NCI-H1048 (cell line): ENCODE data around the gene VKORC1L1.
"Not testable (repeated sequence)": the region's sequence is repeated elsewhere in the genome, so short reads cannot be mapped to it uniquely, and the experiment has no call there.

Experiments used
- DNase-seq: peaks from one replicate; lab custom pipeline; 2025; lab: John Stamatoyannopoulos, UW

VKORC1L1 gene

DNA sequence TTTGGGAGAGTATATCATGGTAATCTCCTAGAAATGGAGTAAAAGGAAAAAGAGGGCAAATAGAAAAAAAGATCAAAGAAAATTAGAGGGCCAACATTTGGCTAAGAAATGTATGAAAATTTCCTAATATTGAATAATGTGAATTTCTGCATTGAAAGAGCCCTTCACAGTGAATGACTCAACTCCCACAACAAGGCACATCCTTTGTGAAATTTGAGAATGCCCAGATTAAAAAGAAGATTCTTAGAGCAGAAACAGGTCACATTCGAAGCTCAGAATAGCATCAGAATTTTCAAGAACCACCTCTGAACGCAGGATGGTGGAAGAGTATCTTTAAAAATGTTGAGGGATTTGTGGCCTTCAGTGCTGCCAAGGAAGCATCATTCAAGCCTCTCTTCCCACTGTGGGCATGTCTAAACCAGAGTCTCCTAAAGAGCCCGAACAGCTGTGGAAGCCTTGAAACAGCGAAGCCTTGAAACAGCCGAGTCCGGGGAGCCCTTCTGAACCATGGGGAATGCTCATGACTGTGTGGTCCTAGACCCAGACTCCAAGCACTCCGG lies 65.5 kb downstream of the VKORC1L1 start:
- no peak for DNase-seq

DNA sequence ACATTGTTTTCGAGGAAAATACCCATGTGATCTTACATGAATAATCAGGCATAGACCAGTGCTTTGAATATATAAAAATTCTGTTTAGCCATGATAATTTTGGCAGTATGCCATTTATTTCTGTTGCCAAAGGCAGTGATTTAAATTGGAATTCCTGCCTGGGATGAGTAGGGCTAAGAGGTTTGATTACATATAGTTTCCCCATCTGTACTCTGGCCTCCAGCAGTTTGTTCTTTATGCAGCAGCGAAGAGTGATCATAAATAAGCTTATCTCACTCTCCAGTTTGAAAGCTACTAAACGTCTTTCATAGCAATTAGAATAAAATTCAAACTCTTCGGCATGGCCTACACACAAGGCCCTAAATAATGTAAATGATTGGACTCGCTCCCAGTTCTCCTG lies 72.9 kb downstream of the VKORC1L1 start:
- not testable (repeated sequence) for DNase-seq

DNA sequence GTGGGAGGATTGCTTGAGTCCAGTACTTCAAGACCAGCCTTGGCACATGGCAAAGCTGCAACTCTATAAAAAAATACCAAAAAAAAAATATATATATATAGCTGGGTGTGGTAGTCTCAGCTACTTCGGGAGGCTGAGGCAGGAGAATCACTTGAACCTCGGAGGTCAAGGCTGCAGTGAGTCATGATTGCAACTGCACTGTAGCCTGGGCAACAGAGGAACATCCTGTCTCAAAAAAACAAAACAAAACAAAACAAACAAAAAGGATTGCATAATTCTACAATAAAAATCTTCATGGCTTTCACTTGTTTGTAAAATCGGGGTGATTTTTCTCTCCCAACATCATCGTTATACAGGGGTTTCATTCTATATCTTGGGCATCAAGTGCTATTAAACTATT lies 74.0 kb downstream of the VKORC1L1 start:
- DNase-seq = no peak

DNA sequence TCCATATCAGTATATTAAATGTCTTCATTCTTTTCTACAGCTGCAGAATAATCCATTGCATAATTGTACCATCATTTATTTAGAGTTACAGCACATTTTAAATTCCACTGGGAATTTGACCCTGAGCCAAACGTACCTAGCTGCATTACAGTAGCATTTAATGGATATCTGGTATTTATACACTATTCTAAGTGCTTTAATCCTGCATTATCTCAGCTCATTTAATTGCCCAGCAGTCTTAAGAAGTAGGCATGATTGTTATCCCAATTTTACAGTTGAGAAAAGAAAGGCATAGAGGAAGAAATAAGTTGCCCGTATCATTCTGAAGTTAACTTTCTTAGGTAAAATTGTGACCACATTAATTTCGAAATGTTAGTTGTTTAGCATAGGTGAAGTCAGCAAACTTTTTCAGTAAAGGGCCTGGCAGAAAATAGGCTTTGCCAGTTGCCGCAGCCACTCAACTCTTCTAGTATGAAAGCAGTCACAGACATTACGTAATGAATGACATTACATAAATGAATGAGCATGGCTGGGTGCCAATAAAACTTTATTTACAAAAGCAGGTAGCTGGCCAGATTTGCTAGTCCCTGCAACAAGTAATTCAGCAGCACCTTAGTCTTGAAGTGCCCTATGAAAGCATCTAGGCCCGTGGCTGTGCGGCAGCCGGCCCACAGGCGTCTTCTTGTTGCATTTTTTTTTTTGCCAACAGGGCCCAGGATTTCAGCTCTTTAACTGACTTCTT lies 79.1 kb downstream of the VKORC1L1 start:
- DNase-seq = no peak

DNA sequence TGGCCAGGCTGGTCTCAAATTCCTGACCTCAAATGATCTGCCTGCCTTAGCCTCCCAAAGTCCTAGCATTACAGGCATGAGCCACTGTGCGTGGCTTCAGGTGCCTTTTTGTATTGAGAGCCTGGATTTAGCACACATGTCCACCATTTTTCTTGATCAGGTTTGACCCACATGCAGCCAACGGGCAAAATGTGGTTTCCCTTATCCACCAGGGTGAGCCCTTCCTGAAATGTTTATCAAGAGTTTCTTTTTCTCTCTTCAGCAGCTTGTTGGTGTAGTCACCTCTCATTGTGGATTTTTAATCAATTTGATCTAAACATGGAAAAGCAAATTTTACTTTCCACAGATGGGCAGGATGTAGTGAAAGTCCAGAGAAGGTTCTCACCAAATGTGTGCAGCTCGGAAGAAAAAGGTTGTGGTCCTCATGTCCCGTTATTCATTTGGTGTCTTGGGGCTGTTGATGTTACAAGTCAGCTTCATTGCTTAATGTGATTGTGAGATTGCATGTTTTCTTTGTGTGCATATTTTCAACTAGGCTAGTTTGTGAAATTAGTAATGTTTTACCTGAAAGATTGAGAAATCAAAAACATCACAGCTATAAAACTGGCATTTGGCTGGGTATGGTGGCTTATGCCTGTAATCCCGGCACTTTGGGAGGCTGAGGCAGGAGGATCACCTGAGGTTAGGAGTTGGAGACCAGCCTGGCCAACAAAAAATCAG lies 80.3 kb downstream of the VKORC1L1 start:
- DNase-seq = no peak

DNA sequence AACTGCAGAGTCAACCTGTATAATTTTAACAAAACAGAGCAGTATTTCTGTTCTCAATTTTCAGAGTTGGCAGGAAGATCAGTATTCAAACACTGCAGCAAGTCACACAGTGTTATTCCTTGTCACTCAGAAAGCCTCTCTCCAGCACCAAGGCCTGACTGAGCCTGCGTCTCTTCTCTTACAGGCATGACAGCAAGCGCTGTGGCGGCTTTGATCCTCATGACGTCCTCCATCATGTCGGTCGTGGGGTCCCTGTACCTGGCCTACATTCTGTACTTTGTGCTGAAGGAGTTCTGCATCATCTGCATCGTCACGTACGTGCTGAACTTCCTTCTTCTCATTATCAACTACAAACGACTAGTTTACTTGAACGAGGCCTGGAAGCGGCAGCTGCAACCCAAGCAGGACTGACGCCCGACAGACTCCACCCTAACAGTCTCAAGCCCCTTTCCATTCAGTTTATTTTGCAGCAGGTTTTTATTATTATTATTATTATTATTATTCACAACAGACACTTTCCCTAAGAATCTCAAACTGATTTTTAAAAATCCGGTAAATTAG lies 81.1 kb downstream of the VKORC1L1 start:
- DNase-seq = no peak

DNA sequence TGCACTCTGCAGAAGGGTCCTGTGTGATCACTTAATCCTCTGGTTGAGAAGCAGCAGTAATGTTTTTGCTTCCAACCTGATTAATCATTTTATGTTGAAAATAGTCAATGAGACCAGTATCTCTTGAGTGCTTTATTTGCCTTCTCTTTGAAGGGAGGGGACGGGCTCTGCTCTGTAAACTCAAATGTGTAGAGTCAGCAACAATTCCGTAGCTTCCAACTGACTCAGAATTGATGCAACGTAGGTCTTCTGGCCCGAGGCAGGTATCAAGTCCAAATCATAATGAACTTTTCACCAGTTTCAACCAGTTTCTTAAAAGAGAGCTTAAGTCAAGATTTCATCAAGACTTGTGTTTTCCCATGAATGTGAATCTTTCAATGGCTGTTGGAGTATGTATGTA lies 82.8 kb downstream of the VKORC1L1 start:
- DNase-seq = no peak

DNA sequence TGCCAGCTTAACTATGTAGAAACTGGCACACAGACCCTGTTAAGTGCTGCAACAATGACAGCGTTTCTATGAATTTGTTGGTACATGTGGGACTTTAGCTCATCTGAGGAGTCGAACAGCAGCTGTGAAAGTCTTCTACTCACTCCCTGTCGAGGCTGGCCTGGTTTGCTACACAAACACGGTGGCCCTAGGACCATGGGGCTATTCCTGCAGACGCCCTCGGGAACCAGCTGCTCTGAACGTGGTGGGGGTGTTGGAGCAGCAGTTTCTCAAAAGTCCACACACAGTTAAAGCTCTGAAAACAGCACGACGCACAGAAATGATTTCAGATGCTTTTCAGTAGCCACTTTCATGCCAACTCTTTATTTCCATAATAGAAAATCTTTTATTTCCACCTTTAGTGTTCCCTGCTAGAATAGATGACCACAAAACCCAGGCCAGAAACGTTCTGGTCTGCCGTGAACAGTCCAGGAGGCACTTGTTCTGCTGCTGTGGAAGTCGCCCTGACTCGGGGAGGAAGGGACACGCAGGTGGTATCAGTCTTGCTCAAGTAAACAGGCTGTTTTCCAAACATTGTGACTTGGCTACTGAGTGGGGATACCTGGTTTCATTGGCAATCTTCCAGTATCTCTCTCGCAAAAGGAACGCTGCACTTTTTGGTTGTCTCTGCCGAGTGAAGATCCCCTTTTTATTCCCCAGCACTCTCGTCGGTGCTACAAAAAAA lies 87.6 kb downstream of the VKORC1L1 start:
- no peak for DNase-seq

DNA sequence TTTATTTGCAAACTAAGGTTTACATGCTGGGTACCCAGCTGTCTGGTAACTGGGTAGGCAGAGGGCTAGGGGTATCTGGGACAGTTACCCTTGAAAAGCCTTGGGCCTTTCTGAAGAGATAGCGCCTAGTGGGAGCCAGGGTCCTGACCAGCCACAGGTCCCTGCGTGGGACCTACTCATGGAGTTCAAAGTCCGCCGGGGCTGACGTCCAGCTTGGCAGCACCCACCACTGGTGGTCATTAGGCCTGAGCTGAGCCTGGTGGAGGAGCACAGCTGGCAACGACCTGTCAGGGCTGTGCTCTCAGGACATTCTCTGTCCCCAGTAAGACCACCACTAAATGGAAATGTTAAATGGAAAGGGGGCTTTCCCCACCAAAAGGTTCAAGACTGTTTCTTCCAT lies 89.2 kb downstream of the VKORC1L1 start:
- DNase-seq = no peak

DNA sequence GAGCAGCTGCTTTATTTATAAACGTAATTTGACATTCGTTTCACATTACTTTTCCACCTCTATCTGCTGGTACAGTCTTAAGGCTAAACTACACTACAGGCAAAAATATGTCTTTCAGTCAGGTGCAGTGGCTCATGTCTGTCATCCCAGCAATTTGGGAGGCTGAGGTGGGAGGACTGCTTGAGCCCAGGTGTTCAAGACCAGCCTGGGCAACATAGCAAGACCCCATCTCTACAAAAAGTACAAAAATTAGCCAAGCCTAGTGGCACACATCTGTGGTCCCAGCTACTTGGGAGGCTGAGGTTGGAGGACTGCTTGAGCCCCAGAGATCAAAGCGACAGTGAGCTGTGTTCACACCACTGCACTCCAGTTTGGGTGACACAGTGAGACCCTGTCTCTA lies 91.8 kb downstream of the VKORC1L1 start:
- not testable (repeated sequence) for DNase-seq

DNA sequence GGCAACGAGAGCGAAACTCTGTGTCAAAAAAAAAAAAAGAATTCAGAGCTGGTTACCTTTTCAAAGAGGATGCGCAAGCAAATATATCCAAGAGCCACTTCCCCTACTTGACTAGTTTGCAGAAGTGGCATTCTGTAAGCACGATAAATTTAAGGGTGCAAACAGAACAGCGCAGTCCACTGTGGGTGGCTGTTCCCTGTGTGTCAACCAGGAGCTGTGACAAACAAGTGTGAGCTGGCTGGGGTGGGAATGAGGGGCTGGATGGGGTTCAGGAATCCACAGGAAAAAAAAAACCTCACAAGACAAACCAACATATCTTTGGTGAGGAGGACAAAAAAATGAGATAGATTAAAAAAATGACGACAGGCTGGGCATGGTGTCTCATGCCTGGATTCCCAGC lies 93.3 kb downstream of the VKORC1L1 start:
- no peak for DNase-seq

DNA sequence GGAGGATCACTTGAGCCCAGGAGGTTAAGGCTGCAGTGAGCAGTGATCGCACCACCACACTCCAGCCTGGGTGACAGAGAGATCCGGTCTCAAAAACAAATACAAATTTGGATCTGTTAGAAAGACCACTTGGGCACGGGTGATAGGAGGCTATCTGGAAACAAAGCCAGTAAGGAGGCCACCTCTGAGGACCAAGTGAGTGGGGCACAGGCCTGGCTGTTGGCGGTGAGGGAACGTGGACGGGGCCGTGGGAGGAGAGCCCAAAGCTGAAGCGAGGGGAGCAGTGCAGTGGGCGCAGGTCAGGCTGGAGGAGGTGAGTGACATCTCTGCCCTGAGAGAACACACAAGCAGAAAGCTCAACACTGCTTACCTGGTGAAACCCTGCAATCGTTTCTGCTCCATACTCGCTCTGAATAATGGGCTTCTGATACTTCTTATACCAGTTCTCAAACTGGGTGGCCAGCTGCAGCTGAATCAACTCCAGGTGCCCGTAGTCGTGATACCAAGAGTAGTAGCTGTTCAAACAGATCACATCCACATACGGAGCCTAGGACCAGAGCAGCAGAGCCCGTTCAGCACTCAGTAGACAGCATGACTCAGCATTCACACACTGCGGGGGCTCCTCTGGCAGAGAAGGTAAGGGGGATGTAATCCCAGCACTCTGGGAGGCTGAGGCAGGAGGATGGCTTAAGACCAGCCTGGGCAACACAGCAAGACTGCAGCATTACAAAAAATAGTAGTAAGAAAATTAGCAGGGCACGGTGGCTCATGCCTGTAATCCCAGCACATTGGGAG lies 94.7 kb downstream of the VKORC1L1 start:
- no peak for DNase-seq

DNA sequence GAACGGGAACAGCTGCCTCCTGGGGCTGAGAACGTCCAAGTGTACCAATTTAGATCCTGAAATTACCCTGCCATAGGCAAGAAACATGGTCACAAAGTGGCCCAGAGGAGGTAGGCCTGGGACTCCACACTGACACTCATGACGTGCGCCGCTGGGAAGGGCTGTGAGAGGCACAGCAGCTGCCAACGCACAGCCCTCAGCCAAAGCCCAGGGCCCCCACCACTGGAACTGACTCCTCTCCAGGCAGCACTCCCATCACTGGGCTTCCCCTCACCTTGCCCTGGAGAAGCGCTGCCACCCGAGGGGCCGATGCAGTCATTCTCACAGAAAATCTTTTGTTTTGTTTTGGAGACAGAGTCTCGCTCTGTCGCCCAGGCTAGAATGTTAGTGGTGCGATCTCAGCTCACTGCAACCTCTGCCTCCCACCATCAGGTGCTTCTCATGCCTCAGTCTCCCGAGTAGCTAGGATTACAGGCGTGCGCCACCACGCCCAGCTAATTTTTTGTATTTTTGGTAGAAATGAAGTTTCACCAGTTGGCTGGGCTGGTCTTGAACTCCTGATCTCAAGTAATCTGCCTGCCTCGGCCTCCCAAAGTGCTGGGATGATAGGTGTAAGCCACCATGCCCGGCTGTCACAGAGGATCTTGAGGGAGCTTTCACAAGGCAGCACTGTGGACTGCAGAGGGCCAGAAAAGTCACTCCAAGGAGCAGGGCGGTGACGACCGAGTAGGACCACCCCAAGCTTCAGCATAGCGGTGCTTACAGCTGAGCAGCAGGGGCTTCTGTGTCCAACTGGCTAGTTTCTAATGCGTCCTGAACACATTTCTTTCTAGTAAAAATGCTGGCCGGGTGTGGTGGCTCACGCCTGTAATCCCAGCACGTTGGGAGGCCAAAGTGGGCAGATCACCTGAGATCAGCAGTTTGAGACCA lies 95.6 kb downstream of the VKORC1L1 start:
- no peak for DNase-seq

DNA sequence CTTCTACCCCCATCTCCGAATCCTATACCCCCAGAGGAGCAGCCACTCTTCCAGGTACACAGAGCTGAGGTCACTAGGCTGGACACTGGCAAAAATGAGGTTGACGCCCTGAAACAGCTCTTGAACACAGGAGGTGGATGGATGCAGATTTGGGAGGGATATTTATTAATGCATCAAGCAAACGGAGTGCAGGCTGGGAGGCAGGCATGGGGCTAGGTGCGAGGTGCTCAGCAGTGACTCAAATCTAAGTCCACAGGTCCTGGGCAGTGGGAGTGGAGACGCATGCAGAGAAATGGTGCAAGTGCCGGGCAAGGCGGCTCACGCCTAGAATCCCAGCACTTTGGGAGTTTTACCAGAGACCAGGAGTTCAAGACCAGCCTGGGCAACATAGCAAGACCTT lies 98.1 kb downstream of the VKORC1L1 start:
- DNase-seq = no peak

DNA sequence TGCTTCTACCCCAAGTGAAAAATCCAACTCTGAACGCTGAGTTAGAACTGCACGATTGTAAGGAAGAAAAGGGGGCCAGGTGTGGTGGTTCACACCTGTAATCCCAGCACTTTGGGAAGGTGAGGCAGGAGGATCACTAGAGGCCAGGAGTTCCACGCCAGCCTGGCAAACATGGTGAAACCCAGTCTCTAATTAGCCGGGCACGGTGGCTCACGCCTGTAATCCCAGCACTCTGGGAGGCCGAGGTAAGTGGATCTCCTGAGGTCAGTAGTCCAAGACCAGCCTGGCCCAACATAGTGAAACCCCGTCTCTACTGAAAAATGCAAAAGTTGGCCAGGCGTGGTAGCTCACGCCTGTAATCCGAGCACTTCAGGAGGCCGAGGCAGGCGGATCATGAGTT lies 100.1 kb downstream of the VKORC1L1 start:
- no peak for DNase-seq

DNA sequence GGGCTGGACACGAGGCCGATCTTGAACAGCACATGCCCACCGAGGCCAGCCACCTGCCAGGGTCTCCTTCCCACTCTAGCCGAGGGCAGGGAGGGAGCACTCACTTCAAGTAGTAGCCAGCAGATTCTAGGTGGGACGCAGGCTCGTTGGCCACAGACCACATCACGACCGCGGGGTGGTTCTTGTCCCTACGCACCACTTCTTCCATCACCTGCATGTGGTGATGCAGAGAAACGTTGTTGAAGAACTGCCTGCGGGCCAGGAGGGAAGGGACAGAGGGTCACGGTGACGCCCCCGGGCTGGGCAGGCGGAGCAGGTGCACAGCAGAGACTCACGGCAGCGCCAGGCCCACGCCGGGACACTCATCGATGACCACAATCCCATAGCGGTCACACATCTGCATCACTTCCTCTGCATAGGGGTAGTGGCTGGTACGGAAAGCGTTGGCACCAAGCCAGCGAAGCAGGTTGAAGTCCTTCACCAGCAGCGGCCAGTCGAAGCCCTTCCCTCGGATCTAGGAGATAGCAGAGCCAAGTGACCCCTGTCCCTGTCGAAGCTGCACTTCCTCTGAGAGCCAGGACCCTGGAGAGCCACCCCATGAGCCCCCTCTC lies 101.4 kb downstream of the VKORC1L1 start:
- no peak for DNase-seq

DNA sequence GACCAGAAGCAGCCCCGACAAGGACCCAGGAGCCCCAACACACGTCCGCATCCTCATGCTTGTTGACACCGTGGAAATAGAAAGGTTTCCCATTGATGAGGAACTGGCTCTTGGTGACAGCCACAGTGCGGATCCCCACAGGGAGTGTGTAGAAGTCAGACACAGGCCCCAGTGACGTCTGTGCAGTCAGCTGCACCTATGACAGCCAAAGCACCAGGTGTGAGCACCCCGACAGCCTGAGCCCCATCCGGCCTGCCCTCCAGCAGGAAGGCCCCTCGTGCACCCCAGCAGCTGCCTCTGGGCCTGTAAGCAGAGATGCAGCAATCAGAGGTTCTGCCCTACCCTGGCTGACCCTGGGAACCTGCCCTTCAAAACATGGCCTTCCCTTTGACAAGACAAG lies 102.0 kb downstream of the VKORC1L1 start:
- no peak for DNase-seq

DNA sequence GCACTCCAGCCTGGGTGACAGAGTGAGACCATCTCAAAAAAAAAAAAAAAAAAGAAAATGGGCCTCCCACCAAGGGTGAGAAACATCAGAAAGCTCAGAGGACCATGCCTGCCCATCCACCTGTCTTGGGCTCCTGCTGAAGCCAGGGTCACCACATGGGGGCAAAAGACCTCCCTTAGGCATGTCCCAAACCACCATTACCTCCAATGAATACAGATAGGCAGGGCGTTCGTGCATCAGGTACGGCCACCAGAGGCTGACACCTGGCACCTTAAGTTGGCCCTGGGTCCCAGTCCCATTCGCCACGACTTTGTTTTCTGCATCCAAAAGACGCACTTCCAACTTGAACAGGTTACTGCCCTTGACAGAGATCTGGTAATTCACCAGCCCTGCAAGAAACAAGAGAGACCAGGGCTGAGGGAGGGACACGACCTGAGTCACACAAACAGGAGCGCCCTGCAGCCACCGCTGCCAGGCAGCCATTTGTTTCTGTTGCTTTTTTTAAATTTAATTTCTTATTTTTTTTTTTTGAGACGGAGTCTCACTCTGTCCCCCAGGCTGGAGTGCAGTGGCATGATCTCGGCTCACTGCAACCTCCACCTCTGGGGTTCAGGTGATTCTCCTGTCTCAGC lies 103.1 kb downstream of the VKORC1L1 start:
- no peak for DNase-seq

DNA sequence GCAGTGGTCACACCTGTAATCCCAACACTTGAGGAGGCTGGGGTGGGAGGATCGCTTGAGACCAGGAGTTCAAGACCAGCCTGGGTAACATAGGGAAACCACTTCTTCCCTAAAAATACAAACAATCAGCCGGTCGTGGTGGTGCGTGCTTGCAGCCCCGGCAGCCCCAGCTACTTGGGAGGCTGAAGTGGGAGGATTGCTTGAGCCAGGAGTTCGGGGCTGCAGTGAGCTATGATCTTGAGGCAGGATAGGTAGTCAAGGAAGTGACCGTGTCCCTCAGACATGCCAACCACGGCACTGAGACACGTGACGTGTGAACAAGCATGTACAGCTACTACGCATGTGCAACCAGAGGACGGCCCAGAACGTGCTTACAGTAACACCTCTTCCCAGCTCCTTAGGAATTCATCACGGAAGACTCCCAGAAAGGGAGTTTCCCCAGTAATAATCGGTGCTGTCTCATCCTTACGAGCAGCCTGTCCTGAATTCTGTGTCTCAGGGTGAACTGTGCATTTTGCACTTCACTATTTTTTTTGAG lies 103.9 kb downstream of the VKORC1L1 start:
- DNase-seq = no peak
